ENCODE data around the gene KIAA1755.
"Not testable (repeated sequence)": the region's sequence is repeated elsewhere in the genome, so short reads cannot be mapped to it uniquely, and the experiment has no call there.

KIAA1755 gene

GRCh38 chr20:38266426-38266825 lies 5.9 kb upstream of the KIAA1755 start:
- no peak for DNase-seq (ENCODE audit: low read depth in 2 of 2)

GRCh38 chr20:38262931-38263330 lies 2.4 kb upstream of the KIAA1755 start:
- no peak for DNase-seq (ENCODE audit: low read depth in 2 of 2)

- DNase-seq (ENCODE audit: low read depth in 2 of 2): no peak
Observed at GRCh38 chr20:38261054-38261390, 487 bp upstream of the KIAA1755 start.

GRCh38 chr20:38260025-38260377 lies 534 bp downstream of the KIAA1755 start:
- DNase-seq (ENCODE audit: low read depth in 2 of 2): no peak

- DNase-seq (ENCODE audit: low read depth in 2 of 2): no peak
Observed at GRCh38 chr20:38258545-38259215, 1.9 kb downstream of the KIAA1755 start.

GRCh38 chr20:38256966-38257365 lies 3.6 kb downstream of the KIAA1755 start:
- DNase-seq (ENCODE audit: low read depth in 2 of 2): no peak

- DNase-seq (ENCODE audit: low read depth in 2 of 2): no peak
Observed at GRCh38 chr20:38256021-38256420, 4.5 kb downstream of the KIAA1755 start.

- DNase-seq (ENCODE audit: low read depth in 2 of 2): no peak
Observed at GRCh38 chr20:38255393-38255792, 5.1 kb downstream of the KIAA1755 start.

- DNase-seq (ENCODE audit: low read depth in 2 of 2): not testable (repeated sequence)
Observed at GRCh38 chr20:38254621-38255020, 5.9 kb downstream of the KIAA1755 start.

GRCh38 chr20:38253571-38253970 lies 7.0 kb downstream of the KIAA1755 start:
- DNase-seq (ENCODE audit: low read depth in 2 of 2): no peak

GRCh38 chr20:38252292-38253288 lies 7.9 kb downstream of the KIAA1755 start:
- DNase-seq (ENCODE audit: low read depth in 2 of 2): no peak

- DNase-seq (ENCODE audit: low read depth in 2 of 2): not testable (repeated sequence)
Observed at GRCh38 chr20:38251441-38251840, 9.1 kb downstream of the KIAA1755 start.

GRCh38 chr20:38250609-38251008 lies 9.9 kb downstream of the KIAA1755 start:
- DNase-seq (ENCODE audit: low read depth in 2 of 2): no peak

GRCh38 chr20:38249536-38250310 lies 10.8 kb downstream of the KIAA1755 start:
- DNase-seq (ENCODE audit: low read depth in 2 of 2): no peak

GRCh38 chr20:38248133-38248532 lies 12.4 kb downstream of the KIAA1755 start:
- no peak for DNase-seq (ENCODE audit: low read depth in 2 of 2)

- not testable (repeated sequence) for DNase-seq (ENCODE audit: low read depth in 2 of 2)
Observed at GRCh38 chr20:38247725-38248124, 12.8 kb downstream of the KIAA1755 start.

- DNase-seq (ENCODE audit: low read depth in 2 of 2): no peak
Observed at GRCh38 chr20:38247166-38247509, 13.4 kb downstream of the KIAA1755 start.

- DNase-seq (ENCODE audit: low read depth in 2 of 2): no peak
Observed at GRCh38 chr20:38246357-38247165, 14.0 kb downstream of the KIAA1755 start.

- no peak for DNase-seq (ENCODE audit: low read depth in 2 of 2)
Observed at GRCh38 chr20:38245753-38246152, 14.8 kb downstream of the KIAA1755 start.

GRCh38 chr20:38243709-38244020 lies 16.9 kb downstream of the KIAA1755 start:
- no peak for DNase-seq (ENCODE audit: low read depth in 2 of 2)

- peak in 1 of 2 donors; percentile 32 for DNase-seq (ENCODE audit: low read depth in 2 of 2)
Observed at GRCh38 chr20:38242848-38243708, 17.5 kb downstream of the KIAA1755 start.
